H9 (cell line): ENCODE measurements around the gene HS6ST1. TPM values are rescaled to one million over a fixed set of nuclear protein-coding genes. Genes with fewer than 3 reads are reported as not detected.

ENCODE experiments used
- DNase-seq: peaks from one replicate; pipeline ENCODE4 v3.0.0-alpha.2; 2017
- H2AFZ ChIP-seq: one replicate; pipeline ENCODE4 v1.6.1; 2013; ENCODE audit warnings: mild to moderate bottlenecking, low read length, control low read depth, moderate library complexity
- H2AK5ac ChIP-seq: 2 replicates; pipeline ENCODE4 v1.6.1; 2013; ENCODE audit warnings: low read length, control low read depth, mixed read lengths; ENCODE audit not compliant: insufficient read length
- H2BK120ac ChIP-seq: one replicate; pipeline ENCODE4 v1.6.1; 2013; ENCODE audit warnings: low read depth, mild to moderate bottlenecking, low read length, control low read depth, inconsistent platforms; ENCODE audit not compliant: poor library complexity, severe bottlenecking
- H2BK12ac ChIP-seq: 2 replicates; pipeline ENCODE4 v1.6.1; 2013; ENCODE audit warnings: low read length, control low read depth, mixed read lengths, low read depth; ENCODE audit not compliant: insufficient read length
- H2BK15ac ChIP-seq: 2 replicates; pipeline ENCODE4 v1.6.1; 2013; ENCODE audit warnings: low read depth, low read length, control low read depth
- H2BK20ac ChIP-seq: one replicate; pipeline ENCODE4 v1.6.1; 2013; ENCODE audit warnings: low read depth, mild to moderate bottlenecking, low read length, control low read depth, inconsistent platforms; ENCODE audit not compliant: poor library complexity, severe bottlenecking
- H2BK5ac ChIP-seq: 2 replicates; pipeline ENCODE4 v1.6.1; 2013; ENCODE audit warnings: low read length, control low read depth, mixed read lengths; ENCODE audit not compliant: insufficient read length
- H3K14ac ChIP-seq: 2 replicates; pipeline ENCODE4 v1.6.1; 2013; ENCODE audit warnings: low read length, control low read depth; ENCODE audit not compliant: insufficient read depth
- H3K18ac ChIP-seq: 2 replicates; pipeline ENCODE4 v1.6.1; 2013; ENCODE audit warnings: low read depth, mild to moderate bottlenecking, mixed read lengths, low read length, control low read depth; ENCODE audit not compliant: insufficient read length
- H3K23ac ChIP-seq: 2 replicates; pipeline ENCODE4 v1.6.1; 2013; ENCODE audit warnings: low read length, control low read depth, mixed read lengths, low read depth; ENCODE audit not compliant: insufficient read length
- H3K23me2 ChIP-seq: 2 replicates; pipeline ENCODE4 v1.6.1; 2013; ENCODE audit warnings: low read depth, mild to moderate bottlenecking, mixed read lengths, low read length, control low read depth; ENCODE audit not compliant: insufficient read length, poor library complexity, severe bottlenecking
- H3K27ac ChIP-seq: 2 replicates; pipeline ENCODE4 v1.5.1; 2013; ENCODE audit warnings: low read length, control low read depth, mixed read lengths, low read depth; ENCODE audit not compliant: insufficient read length
- H3K27me3 ChIP-seq: 2 replicates; pipeline ENCODE4 v1.6.1; 2013; ENCODE audit warnings: low read length, control low read depth, inconsistent platforms; ENCODE audit not compliant: insufficient read depth
- H3K4ac ChIP-seq: 2 replicates; pipeline ENCODE4 v1.6.1; 2013; ENCODE audit warnings: low read depth, mild to moderate bottlenecking, control low read depth, inconsistent platforms, low read length, moderate library complexity
- H3K4me1 ChIP-seq: 2 replicates; pipeline ENCODE4 v1.6.1; 2013; ENCODE audit warnings: low read length, control low read depth, inconsistent platforms; ENCODE audit not compliant: insufficient read depth
- H3K4me2 ChIP-seq: 2 replicates; pipeline ENCODE4 v1.6.1; 2013; ENCODE audit warnings: low read length, control low read depth, mixed read lengths; ENCODE audit not compliant: insufficient read length, insufficient read depth
- H3K56ac ChIP-seq: 2 replicates; pipeline ENCODE4 v1.6.1; 2013; ENCODE audit warnings: low read depth, mild to moderate bottlenecking, mixed read lengths, low read length, control low read depth; ENCODE audit not compliant: insufficient read length
- H3K79me1 ChIP-seq: 2 replicates; pipeline ENCODE4 v1.6.1; 2013; ENCODE audit warnings: low read depth, mild to moderate bottlenecking, moderate library complexity, low read length, control low read depth, inconsistent platforms; ENCODE audit not compliant: insufficient read depth, poor library complexity, severe bottlenecking
- H3K79me2 ChIP-seq: 2 replicates; pipeline ENCODE4 v1.6.1; 2013; ENCODE audit warnings: low read length, control low read depth, inconsistent platforms; ENCODE audit not compliant: insufficient read depth
- H3K9ac ChIP-seq: 2 replicates; pipeline ENCODE4 v1.6.1; 2013; ENCODE audit warnings: low read length, control low read depth, mixed read lengths; ENCODE audit not compliant: insufficient read length; ENCODE audit errors: extremely low read depth
- H3K9me3 ChIP-seq: one replicate; pipeline ENCODE4 v1.6.1; 2013; ENCODE audit warnings: low read depth, low read length, inconsistent platforms; ENCODE audit not compliant: control insufficient read depth
- H3T11ph ChIP-seq: one replicate; pipeline ENCODE4 v1.6.1; 2013; ENCODE audit warnings: mild to moderate bottlenecking, low read length, control low read depth, inconsistent platforms
- H4K20me1 ChIP-seq: one replicate; pipeline ENCODE4 v1.6.1; 2013; ENCODE audit not compliant: control insufficient read depth, insufficient read length, insufficient read depth
- H4K5ac ChIP-seq: 2 replicates; pipeline ENCODE4 v1.6.1; 2013; ENCODE audit warnings: low read depth, mild to moderate bottlenecking, mixed read lengths, low read length, control low read depth; ENCODE audit not compliant: insufficient read length
- H4K8ac ChIP-seq: replicated peaks from 2 replicates; pipeline ENCODE4 v1.6.1; 2013; ENCODE audit warnings: low read length, control low read depth, mixed read lengths, low read depth; ENCODE audit not compliant: insufficient read length
- H4K91ac ChIP-seq: 2 replicates; pipeline ENCODE4 v1.6.1; 2013; ENCODE audit warnings: low read depth, mild to moderate bottlenecking, moderate library complexity, mixed read lengths, low read length, control low read depth; ENCODE audit not compliant: insufficient read length
- H3K27ac Mint-ChIP-seq, 3 experiments: 2 replicates in 2 of 3; 3 replicates in 1 of 3; pipeline ENCODE4 v1.8.0; 2020 to 2021; ENCODE audit warnings: mixed read lengths in 3 of 3, mild to moderate bottlenecking in 1 of 3, moderate library complexity in 1 of 3
- H3K27me3 Mint-ChIP-seq: 2 replicates; pipeline ENCODE4 v1.8.0; 2021; ENCODE audit warnings: low read depth, mild to moderate bottlenecking, moderate library complexity, mixed read lengths
- H3K36me3 Mint-ChIP-seq, 3 experiments: 2 replicates in 2 of 3; 3 replicates in 1 of 3; pipeline ENCODE4 v1.8.0; 2020 to 2021; ENCODE audit warnings: low read depth in 3 of 3, mixed read lengths in 3 of 3; ENCODE audit not compliant: insufficient read depth in 1 of 3
- H3K4me1 Mint-ChIP-seq, 2 experiments: 2 replicates each; pipeline ENCODE4 v1.8.0; 2020; ENCODE audit warnings: mixed read lengths in 2 of 2
- H3K4me3 Mint-ChIP-seq, 2 experiments: 2 replicates in 1 of 2; 3 replicates in 1 of 2; pipeline ENCODE4 v1.8.0; 2020 to 2021; ENCODE audit warnings: mild to moderate bottlenecking in 2 of 2, mixed read lengths in 2 of 2, moderate library complexity in 1 of 2
- H3K9me3 Mint-ChIP-seq, 2 experiments: 2 replicates in 1 of 2; 3 replicates in 1 of 2; pipeline ENCODE4 v1.8.0; 2020; ENCODE audit warnings: mild to moderate bottlenecking in 2 of 2, mixed read lengths in 2 of 2, moderate library complexity in 1 of 2
- CTCF ChIP-seq: fragments of 200-600 bp; sonication (generic); conservative IDR thresholded peaks from 3 replicates; pipeline ENCODE4 v1.8.0; 2021; ENCODE audit warnings: antibody characterized with exemption, mild to moderate bottlenecking
- WGBS: extraction: QIAGEN DNeasy Blood & Tissue Kit; methylation state at CpG from one replicate; pipeline ENCODE4 v1.1.7; 2013; ENCODE audit warnings: missing lambda C conversion rate, low lambda C conversion rate, mixed read lengths; ENCODE audit not compliant: insufficient read length; ENCODE audit errors: extremely low coverage; 5-methylcytosine and 5-hydroxymethylcytosine counted together
- total RNA-seq: library from RNA; stranded (reverse); gene quantifications from 2 replicates; pipeline ENCODE4 v1.2.1, GENCODE V29; 2021

HS6ST1 gene
- total RNA-seq, 1 experiment from 2014 or later: 60.2 TPM

GRCh38 chr2:128308889-128309279, 9.8 kb downstream of the HS6ST1 start:
- Mint-ChIP-seq H3K36me3 (peaks cover 4 to 16% (median 12%) of the 10 kb centered on the region in 3 experiments; a peak in 6 of 7 replicates), H3K27me3 (no peaks in the 10 kb centered on the region), H3K9me3 (no peaks in the 10 kb centered on the region), H3K4me3 (no peak overlapping the region), H3K27ac (no peak overlapping the region), H3K4me1 (peaks cover 61 to 79% of the 10 kb centered on the region in 2 experiments)
- no peak overlapping the region for H3K27ac ChIP-seq
- no peak overlapping the region for H2BK20ac ChIP-seq
- no peaks in the 10 kb centered on the region for H3K23me2 ChIP-seq
- peaks cover 4% of the 10 kb centered on the region; the same call in 1 of the 2 replicates for H3K4me1 ChIP-seq
- peaks cover 4% of the 10 kb centered on the region for H4K20me1 ChIP-seq
- no peak overlapping the region for H3T11ph ChIP-seq
- no peak overlapping the region for H2AK5ac ChIP-seq
- no peak overlapping the region for H4K8ac ChIP-seq
- no peak overlapping the region for H3K18ac ChIP-seq
- H3K4me2 ChIP-seq: no peak overlapping the region
- no peak overlapping the region for H3K23ac ChIP-seq
- H3K4ac ChIP-seq: no peak overlapping the region
- H4K5ac ChIP-seq: no peak overlapping the region
- no peak overlapping the region for H3K56ac ChIP-seq
- no peaks in the 10 kb centered on the region for H3K27me3 ChIP-seq
- no peak overlapping the region for H2BK12ac ChIP-seq
- H2BK15ac ChIP-seq: no peak overlapping the region
- peaks cover 13% of the 10 kb centered on the region for H3K79me1 ChIP-seq
- no peak overlapping the region for H3K14ac ChIP-seq
- no peak overlapping the region for H2AFZ ChIP-seq
- H3K9ac ChIP-seq: no peak overlapping the region
- peaks cover 78% of the 10 kb centered on the region; the same call in 1 of the 2 replicates for H3K79me2 ChIP-seq
- DNase-seq: no peak
- no peak for TF ChIP-seq CTCF
- H4K91ac ChIP-seq: no peak overlapping the region
- H2BK120ac ChIP-seq: no peak overlapping the region
- no CpG with 5 or more reads among the region's 2 CpGs for WGBS
- H2BK5ac ChIP-seq: no peak overlapping the region
- no peaks in the 10 kb centered on the region for H3K9me3 ChIP-seq
